Measurements from ENCODE around the gene ABL1. TPM values are rescaled to one million over a fixed set of nuclear protein-coding genes. Genes with fewer than 3 reads are reported as not detected.
"Not testable (repeated sequence)": the region's sequence is repeated elsewhere in the genome, so short reads cannot be mapped to it uniquely, and the experiment has no call there.

Gene ABL1
- polyA plus RNA-seq, 1 of the 3 experiments (the other 2 are of a cell fraction) = 24.6 TPM

GRCh38 chr9:130910670-130911069 is 75.6 kb downstream of the ABL1 start:
- H3K27me3 ChIP-seq (ENCODE audit: insufficient read depth); H3K36me3 ChIP-seq (replicated peaks in 1 of 2; ENCODE audit: control insufficient read depth in 1 of 2, insufficient read depth in 2 of 2, low read length in 1 of 2); DNase-seq; H3K9me3 ChIP-seq; H3K79me2 ChIP-seq (ENCODE audit: insufficient read depth); H3K4me2 ChIP-seq; H3F3A ChIP-seq (replicated peaks; ENCODE audit: insufficient read depth); H3K9me2 ChIP-seq; CTCF ChIA-PET; H3K4me3 ChIP-seq (ENCODE audit: low read depth in 2 of 2, low read length in 1 of 2); H4K20me1 ChIP-seq (ENCODE audit: insufficient read depth); H3K9ac ChIP-seq; H3K27ac ChIP-seq (ENCODE audit: low read depth in 2 of 2, low read length in 1 of 2); POLR2A ChIA-PET; H2AFZ ChIP-seq (ENCODE audit: low read depth); H3K4me1 ChIP-seq (ENCODE audit: control insufficient read depth in 1 of 2, insufficient read depth in 2 of 2, low read depth in 1 of 2, low read length in 1 of 2): not testable (repeated sequence)
- WGBS (ENCODE audit: low lambda C conversion rate) = 71% methylated on average over 1 of the region's 1 CpG

- CTCF ChIA-PET = no interaction called here
- no peaks in the 10 kb centered on the region for H4K20me1 ChIP-seq (ENCODE audit: insufficient read depth)
- no peak overlapping the region for H3K9ac ChIP-seq
- no peak overlapping the region for H3K4me3 ChIP-seq (ENCODE audit: low read depth in 2 of 2, low read length in 1 of 2)
- H3K36me3 ChIP-seq (replicated peaks in 1 of 2; ENCODE audit: control insufficient read depth in 1 of 2, insufficient read depth in 2 of 2, low read length in 1 of 2) = no peaks in the 10 kb centered on the region
- TF ChIP-seq CHD2 (IDR thresholded peaks at IDR 0.05; ENCODE audit: low read length, partially characterized antibody) (no peak), MAX (IDR thresholded peaks at IDR 0.05; ENCODE audit: low read depth) (no peak), NRF1 (IDR thresholded peaks at IDR 0.05; ENCODE audit: low read depth, low read length) (no peak), TAF1 (IDR thresholded peaks at IDR 0.05; ENCODE audit: borderline replicate concordance, low read depth, low read length) (no peak), RCOR1 (IDR thresholded peaks at IDR 0.05; ENCODE audit: low read length) (no peak), EP300 (IDR thresholded peaks at IDR 0.05; ENCODE audit: borderline replicate concordance in 1 of 2, low read depth in 1 of 2, low read length in 1 of 2) (no peak), FOXJ3 (CRISPR knock-in tag; IDR thresholded peaks at IDR 0.05) (no peak), NFIC (IDR thresholded peaks at IDR 0.05; ENCODE audit: borderline replicate concordance) (no peak), ZBTB33 (IDR thresholded peaks at IDR 0.05; ENCODE audit: borderline replicate concordance, low read depth) (no peak), ELF1 (IDR thresholded peaks at IDR 0.05) (no peak), FOSL2 (IDR thresholded peaks at IDR 0.05; ENCODE audit: borderline replicate concordance, low read depth) (no peak), POLR2AphosphoS5 (IDR thresholded peaks at IDR 0.05; ENCODE audit: low read depth, low read length) (no peak), GATA2 (CRISPR knock-in tag; IDR thresholded peaks at IDR 0.05) (no peak), USF1 (IDR thresholded peaks at IDR 0.05; ENCODE audit: borderline replicate concordance, low read depth) (no peak)
- no peaks in the 10 kb centered on the region for H3K9me2 ChIP-seq
- no peaks in the 10 kb centered on the region for H3K27me3 ChIP-seq (ENCODE audit: insufficient read depth)
- no peak overlapping the region for H3K4me2 ChIP-seq
- no peaks in the 10 kb centered on the region for H3K9me3 ChIP-seq
- no peaks in the 10 kb centered on the region for H3F3A ChIP-seq (replicated peaks; ENCODE audit: insufficient read depth)
- WGBS (ENCODE audit: low lambda C conversion rate) = 75% methylated on average over 12 of the region's 26 CpGs
- DNase-seq = no peak
- peaks cover 0 to 3% of the 10 kb centered on the region in 2 experiments; a peak in 1 of 4 replicates for H3K4me1 ChIP-seq (ENCODE audit: control insufficient read depth in 1 of 2, insufficient read depth in 2 of 2, low read depth in 1 of 2, low read length in 1 of 2)
- H2AFZ ChIP-seq (ENCODE audit: low read depth) = no peak overlapping the region
- POLR2A ChIA-PET = no interaction called here
- no peak overlapping the region for H3K27ac ChIP-seq (ENCODE audit: low read depth in 2 of 2, low read length in 1 of 2)
- no peaks in the 10 kb centered on the region for H3K79me2 ChIP-seq (ENCODE audit: insufficient read depth)
Observed at GRCh38 chr9:130911254-130912049, 76.4 kb downstream of the ABL1 start.

Measured in SK-N-SH (cell line).